Regular cardiac myocyte (primary cell): ENCODE results near the gene KCNE3. TPM values are rescaled to one million over a fixed set of nuclear protein-coding genes. Genes with fewer than 3 reads are reported as not detected.

ENCODE experiments used
- total RNA-seq: library from RNA; depleted of rRNA; stranded (reverse); fragments of >200 nt; gene quantifications from 2 replicates; pipeline ENCODE4 v1.2.3, GENCODE V29; 2014

Gene KCNE3, protein sequence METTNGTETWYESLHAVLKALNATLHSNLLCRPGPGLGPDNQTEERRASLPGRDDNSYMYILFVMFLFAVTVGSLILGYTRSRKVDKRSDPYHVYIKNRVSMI
- 0.58 and 3.4 TPM in 2 replicates for total RNA-seq

DNA sequence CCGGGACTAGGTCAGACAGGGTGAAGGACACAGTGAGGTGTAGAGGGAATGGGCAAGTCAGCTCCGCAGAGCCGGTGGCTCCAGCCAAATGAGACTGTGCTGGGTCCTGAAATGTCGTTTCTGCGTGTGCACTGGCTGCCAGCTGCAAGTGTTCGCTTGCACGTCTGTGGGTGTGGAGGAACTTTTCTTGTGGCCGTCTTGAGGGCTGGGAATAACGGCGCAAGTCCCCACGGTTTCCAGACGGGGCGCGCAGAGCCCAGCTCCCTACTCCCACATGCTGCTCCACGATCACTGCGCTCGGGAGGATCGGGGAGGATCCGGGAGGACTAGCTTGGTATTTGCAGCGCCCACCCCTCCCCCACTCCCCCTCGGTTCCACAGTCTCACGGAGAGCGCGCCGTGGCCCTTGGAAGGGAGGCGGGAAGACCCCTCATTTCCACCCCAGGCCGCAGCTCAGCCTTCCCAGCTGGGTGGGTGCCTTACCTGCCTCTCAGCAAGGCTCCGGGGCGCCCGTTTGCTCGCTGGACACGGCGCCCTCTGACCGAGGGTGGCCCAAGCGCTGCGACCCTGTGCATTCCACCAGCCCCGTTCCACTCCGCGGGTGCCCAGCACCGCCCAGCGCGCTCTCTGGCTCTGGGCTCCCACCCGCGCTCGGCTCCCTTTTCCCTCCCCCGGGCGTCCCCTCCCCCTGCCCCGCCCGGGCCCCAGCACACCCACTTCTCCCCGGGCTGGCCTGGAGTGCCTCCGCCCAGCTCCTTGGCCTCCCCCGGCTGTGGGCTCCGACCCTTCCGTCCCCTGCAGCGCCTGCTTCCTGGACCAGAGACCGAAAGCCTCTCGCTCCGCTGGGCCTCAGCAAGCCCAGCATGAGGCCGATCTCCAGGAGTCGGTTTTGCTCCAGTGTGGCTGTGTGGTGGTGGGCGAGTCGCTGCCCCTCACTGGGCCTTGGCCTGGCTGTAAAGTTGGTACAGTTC is at the start of gene KCNE3:
KCNE3 (minus strand) TSS at position 634 of the 970 bp plus-strand sequence. CDS start 9,986 bp downstream, outside the sequence.

DNA sequence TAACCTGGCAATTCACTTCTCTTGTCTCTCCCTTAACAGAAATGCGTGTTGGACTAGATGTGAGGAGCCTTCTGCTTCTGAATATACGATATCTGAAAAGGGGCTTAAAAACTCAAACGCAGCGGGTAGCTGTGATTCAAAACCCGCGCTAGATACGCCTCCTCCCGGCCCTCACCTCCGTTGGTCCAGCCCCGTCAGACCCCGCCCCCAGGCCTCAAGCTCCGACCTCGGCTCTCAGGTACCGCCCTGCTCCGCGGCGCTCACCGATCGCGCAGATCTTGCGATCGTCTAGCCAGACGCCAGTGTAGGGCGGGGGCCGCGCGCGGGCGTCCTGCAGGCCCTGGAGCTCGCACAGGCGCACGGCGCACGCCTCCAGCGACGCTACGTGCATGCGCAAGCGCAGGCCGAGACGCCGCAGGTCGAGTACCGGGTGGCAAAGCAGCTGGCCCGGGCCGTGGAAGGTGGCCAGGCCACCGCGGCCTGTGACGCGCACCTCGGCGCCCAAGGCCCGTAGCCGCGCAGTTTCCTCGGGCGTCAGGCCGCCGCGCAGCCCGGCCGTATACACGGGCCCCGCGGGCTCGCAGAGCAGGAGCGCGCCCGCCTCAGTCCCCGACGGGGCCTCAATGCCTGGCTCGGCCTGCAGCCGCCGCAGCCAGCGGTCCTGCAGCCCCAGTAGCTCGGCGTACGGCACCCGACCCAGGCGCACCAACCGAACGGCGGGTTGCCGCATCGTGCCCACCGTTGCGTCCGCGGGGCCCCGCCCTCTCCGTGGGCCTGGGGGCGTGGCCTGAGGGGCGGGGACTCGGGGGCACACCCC is 25.8 kb upstream of the KCNE3 start, which contains the start of gene LIPT2:
LIPT2 (minus strand) TSS at position 751 of the 817 bp plus-strand sequence; CDS start at position 730, 21 bp downstream.

Other genes starting within 250 kb of the KCNE3 start
- gene P4HA3, start 155.9 kb downstream of the KCNE3 start, total RNA-seq: 13.4 and 47.9 TPM in 2 replicates
- 5.0 and 9.3 TPM in 2 replicates for gene PGM2L1, start 69.1 kb downstream of the KCNE3 start, total RNA-seq
- 1.5 and 4.2 TPM in 2 replicates for gene LIPT2, start 26.2 kb upstream of the KCNE3 start, total RNA-seq
- 11.8 and 14.0 TPM in 2 replicates for gene POLD3, start 125.0 kb upstream of the KCNE3 start, total RNA-seq